GM19452 (cell line): ENCODE measurements around the gene HK1.

Experiments
- ATAC-seq: cut with Tn5 transposase; IDR thresholded peaks from one replicate; pipeline ENCODE4 v1.9.1; 2021; ENCODE audit not compliant: unreplicated experiment

Gene HK1

GRCh38 chr10:69397972-69398371 is 119.7 kb downstream of the HK1 start:
- no peak for ATAC-seq

GRCh38 chr10:69398466-69398865 is 120.2 kb downstream of the HK1 start:
- no peak for ATAC-seq

- ATAC-seq, result no peak
Observed at GRCh38 chr10:69400936-69401335, 122.6 kb downstream of the HK1 start.

GRCh38 chr10:69401416-69401815 is 123.1 kb downstream of the HK1 start:
- no peak for ATAC-seq

DNA sequence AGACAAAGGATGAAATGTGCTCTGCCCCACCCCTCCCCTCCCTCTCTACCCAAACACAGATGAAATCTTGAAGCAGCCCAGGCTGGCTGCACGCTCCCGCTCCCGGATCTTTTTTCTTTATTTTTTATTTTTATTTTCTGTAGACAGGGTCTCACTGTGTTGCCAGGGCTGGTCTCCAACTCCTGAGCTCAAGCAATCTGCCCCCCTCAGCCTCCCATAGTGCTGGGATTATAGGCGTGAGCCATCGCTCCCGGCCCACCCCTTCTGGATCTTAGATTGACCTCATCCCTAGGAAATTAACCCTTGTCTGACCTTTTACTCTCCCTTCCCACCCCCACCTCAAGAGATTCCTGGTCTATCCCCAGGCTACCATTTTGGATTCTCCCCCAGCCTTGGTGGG is 124.1 kb downstream of the HK1 start:
- no peak for ATAC-seq

- no peak for ATAC-seq
Observed at GRCh38 chr10:69403066-69403465, 124.8 kb downstream of the HK1 start.

- ATAC-seq, result no peak
Observed at GRCh38 chr10:69403519-69403918, 125.2 kb downstream of the HK1 start.

GRCh38 chr10:69404786-69405185 is 126.5 kb downstream of the HK1 start:
- ATAC-seq, result no peak

DNA sequence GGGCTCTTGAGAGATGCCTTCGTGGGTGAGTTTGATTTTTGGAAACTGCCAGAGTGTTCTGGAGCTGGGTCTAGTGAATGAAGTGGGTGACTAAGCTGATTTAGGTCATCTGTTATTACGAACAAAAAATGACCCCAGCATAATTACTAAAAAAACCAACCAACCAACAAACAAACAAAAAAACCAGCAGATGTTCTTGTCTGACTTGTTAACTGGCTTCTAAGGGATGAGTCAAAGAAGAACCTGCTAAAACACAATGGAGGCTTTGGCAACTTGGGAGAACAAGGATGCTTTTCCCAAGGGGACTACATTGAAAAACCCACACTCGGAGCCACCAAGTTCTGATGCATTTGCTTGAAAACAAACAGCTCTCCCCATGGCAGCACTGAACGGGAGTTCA is 126.9 kb downstream of the HK1 start:
- ATAC-seq, result no peak

- no peak for ATAC-seq
Observed at GRCh38 chr10:69406302-69406811, 128.1 kb downstream of the HK1 start.

DNA sequence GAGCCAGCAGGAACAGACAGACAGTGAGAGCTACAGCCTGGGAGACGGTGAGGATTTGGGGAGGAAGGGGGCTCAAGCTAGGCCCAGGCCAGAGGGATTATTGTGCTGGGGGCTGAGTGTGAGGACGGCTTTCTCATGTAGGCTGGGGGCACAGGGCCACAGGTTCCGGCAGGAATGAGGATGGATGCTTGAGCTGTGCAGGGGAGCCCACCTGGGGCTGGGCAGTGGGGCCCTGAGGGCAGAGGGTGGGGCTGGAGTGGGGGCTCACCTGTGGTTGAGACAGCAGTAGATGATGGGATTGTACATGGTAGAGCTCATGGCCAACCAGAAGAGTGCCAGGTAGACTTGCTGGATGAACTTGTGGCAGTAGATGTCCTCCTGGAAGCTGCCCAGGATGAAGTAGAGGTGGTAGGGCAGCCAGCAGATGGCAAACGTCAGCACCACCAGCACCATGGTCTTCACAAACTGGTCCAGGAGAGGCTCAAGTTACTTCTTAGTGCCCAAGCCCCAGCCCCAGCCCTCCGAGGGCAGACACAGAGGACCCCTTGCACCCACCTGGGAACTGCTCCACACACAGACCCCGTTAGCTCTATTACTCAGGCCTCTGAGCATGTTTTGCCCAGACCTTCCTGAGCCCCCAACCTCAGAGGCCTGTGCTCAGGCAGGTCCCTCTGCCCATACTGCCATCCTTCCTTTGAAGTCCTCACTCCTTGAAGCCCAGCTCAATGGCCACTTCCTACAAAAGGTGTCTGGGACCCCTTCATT is 128.7 kb downstream of the HK1 start:
- ATAC-seq, result no peak

GRCh38 chr10:69407621-69408301 is 129.5 kb downstream of the HK1 start:
- no peak for ATAC-seq

GRCh38 chr10:69408318-69409175 is 130.3 kb downstream of the HK1 start:
- peak; percentile 75 for ATAC-seq

GRCh38 chr10:69409176-69409495 is 130.8 kb downstream of the HK1 start:
- ATAC-seq, result no peak

DNA sequence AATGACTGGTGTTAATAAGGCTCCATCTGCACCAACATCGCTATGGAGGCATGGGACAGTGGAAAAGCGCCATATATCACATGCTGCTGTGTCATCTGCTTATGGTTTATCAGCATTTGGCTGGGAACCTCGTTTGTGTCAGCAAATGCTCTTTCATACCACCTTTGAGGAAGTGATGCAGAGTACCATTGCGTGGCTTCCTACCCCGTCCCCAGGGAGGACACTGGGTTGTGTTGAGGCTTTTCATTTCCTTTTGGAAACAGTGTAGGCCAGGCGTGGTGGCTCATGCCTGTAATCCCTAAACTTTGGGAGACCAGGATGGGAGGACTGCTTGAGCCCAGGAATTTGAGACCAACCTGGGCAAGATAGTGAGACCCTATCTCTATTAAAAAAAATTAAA is 131.7 kb downstream of the HK1 start:
- ATAC-seq, result peak; percentile 42

DNA sequence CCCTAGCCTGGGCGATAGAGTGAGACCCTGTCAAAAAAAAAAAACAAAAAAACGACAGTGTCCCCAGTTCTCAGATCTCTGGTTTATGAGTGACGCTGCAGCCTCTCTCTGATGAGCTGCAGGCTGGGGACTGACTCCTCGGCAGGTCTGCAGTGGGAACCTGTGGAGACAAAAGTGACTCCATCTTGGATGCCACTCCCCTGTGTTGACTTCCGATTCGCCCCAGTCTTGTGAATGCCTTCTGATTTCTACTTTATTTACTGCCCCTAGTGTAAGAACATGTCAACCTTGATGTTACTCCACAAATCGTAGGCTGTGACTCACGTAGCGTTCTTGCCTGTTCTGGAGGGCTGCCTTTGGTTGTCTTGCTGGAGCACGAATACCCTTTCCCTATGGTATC is 132.2 kb downstream of the HK1 start:
- ATAC-seq, result no peak

- no peak for ATAC-seq
Observed at GRCh38 chr10:69411476-69411875, 133.2 kb downstream of the HK1 start.

DNA sequence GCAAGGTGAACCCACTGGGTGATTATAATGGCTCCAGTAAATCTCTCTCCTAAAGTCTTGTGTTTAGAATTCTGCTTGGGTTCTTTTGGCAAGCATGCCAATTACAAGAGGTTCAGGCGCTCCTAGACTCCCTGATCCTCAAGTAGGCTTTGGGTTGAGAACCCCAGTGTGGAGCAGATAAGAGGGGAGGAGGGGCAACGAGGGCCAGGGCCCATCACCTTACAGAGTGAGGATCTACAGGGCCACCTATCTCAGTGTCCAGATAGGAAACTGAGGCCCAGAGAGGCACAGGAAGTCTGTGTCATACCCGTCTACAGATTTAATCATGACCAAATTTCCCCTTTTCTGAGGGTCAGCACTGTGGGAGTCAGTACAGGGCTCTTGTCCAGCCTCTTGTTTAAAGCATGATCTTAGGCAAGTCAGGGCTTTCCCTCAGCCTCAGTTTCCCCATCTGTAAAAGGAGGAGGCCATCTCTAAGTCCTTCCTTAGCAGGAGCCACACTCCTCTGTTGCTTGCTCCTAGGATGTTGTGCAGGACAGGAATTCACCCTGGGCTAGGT is 134.0 kb downstream of the HK1 start:
- no peak for ATAC-seq

DNA sequence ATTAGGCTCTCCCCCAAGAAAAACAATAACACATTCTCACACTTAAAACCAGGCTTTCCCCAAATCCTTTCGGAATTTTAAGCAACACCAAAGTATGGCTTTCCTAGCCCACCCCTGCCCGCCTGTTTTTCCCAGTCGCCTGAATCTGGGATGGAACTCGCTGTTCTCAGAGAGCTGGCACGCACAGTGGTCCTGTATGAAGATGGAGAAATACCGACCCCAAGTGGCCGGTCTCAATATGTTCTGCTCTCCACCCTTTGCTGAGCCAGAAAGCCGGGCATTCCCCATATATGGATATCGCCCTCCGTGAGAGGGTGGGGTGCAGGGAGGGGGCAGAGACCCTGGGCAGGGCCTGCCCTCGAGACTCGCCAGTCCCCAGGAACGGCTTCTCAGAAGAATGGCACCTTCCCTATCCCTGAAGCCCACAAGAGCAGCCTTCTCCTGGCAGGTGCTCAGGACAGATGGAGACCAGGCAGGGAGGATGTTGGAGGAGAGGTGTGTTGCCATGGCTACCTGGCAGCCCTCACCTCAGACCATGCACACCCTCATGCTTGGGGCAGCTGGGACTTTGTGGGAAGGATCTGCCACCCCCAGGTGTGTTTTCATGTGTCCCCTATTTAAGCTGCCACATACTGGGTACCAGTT is 135.0 kb downstream of the HK1 start:
- ATAC-seq, result no peak

DNA sequence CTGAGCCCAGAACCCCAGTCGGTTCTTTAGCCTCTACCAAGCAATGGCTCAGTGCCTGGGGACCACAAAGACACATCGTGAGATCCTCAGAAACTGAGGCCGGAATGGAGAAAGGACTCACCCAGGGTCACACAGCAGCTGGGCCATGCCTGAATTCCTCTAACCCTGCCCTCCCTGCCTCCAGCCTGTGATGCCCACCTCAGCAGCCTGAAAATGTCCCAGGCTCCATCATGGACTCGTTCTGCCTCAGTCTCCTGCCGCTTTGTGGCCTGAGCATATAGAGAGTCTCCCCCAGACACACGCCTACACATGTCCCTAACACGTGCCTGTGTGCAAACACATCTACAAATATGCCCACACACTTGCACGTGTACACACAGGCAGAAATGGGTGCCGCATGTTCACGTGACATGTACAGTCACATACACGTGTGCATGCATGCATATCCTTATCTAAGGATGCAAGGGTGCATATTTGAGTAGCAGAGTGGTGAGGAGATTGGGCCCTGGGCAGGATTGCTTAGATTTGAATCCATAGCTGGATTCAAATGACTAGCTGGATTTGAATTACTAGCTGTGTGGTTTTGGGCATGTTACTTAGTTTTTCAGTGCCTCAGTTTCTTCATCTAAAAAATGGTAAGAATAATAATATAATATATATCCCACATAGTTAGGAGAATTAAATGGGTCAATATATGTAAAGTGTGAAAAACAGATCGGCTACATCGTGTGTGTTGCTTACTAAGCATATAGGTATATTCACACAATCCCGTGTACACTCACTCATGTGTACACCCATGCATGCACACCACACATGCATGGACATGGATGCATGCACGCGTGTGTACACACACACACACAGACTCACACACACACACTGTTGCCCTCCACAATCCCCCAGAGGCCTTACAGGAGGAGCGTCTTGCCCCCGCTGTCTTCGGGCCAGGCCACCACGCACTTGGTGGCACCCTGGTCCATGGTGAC is 136.0 kb downstream of the HK1 start:
- no peak for ATAC-seq
